Hepatocyte (in vitro differentiated cells): ENCODE data around the gene STXBP6. TPM values are rescaled to one million over a fixed set of nuclear protein-coding genes. Genes with fewer than 3 reads are reported as not detected.

Experiments
- DNase-seq: peaks from one replicate; pipeline ENCODE4 v3.0.0-alpha.2; 2016; ENCODE audit warnings: low spot score
- H2AFZ ChIP-seq: fragments of 200-600 bp; sonication (generic); 2 replicates; pipeline ENCODE4 v1.6.0; 2016; ENCODE audit warnings: antibody characterized with exemption, mild to moderate bottlenecking
- H3K27ac ChIP-seq: fragments of 200-600 bp; sonication (generic); 2 replicates; pipeline ENCODE4 v1.5.1; 2016; ENCODE audit warnings: mild to moderate bottlenecking
- H3K27me3 ChIP-seq: fragments of 200-600 bp; sonication (generic); 2 replicates; pipeline ENCODE4 v1.6.1; 2016
- H3K36me3 ChIP-seq: fragments of 200-600 bp; sonication (generic); replicated peaks from 2 replicates; pipeline ENCODE4 v1.5.1; 2016; ENCODE audit warnings: low read depth; ENCODE audit not compliant: insufficient read depth
- H3K4me1 ChIP-seq: fragments of 200-600 bp; sonication (generic); 2 replicates; pipeline ENCODE4 v1.5.1; 2016; ENCODE audit warnings: mild to moderate bottlenecking, moderate library complexity; ENCODE audit not compliant: insufficient read depth
- H3K4me2 ChIP-seq: fragments of 200-600 bp; sonication (generic); 2 replicates; pipeline ENCODE4 v1.6.0; 2016
- H3K4me3 ChIP-seq: fragments of 200-600 bp; sonication (generic); 2 replicates; pipeline ENCODE4 v1.5.1; 2016; ENCODE audit warnings: mild to moderate bottlenecking
- H3K79me2 ChIP-seq: fragments of 200-600 bp; sonication (generic); 2 replicates; pipeline ENCODE4 v1.6.0; 2017; ENCODE audit warnings: mild to moderate bottlenecking
- H3K9me2 ChIP-seq: fragments of 200-600 bp; sonication (generic); replicated peaks from 2 replicates; pipeline ENCODE4 v1.6.0; 2017; ENCODE audit warnings: mild to moderate bottlenecking; ENCODE audit not compliant: insufficient read depth
- H3K9me3 ChIP-seq: fragments of 200-600 bp; sonication (generic); 2 replicates; pipeline ENCODE4 v1.5.1; 2016; ENCODE audit warnings: low read depth, mild to moderate bottlenecking
- H4K20me1 ChIP-seq: fragments of 200-600 bp; sonication (generic); 2 replicates; pipeline ENCODE4 v1.6.0; 2016; ENCODE audit warnings: mild to moderate bottlenecking; ENCODE audit not compliant: insufficient read depth, poor library complexity, severe bottlenecking
- CTCF ChIP-seq: fragments of 200-600 bp; sonication (generic); IDR thresholded peaks from 2 replicates; pipeline ENCODE4 v1.5.1; 2016; ENCODE audit warnings: antibody characterized with exemption, mild to moderate bottlenecking; ENCODE audit not compliant: poor library complexity
- EZH2 ChIP-seq: fragments of 200-600 bp; sonication (generic); IDR thresholded peaks from 2 replicates; pipeline ENCODE4 v1.6.1; 2016; ENCODE audit warnings: antibody characterized with exemption, mild to moderate bottlenecking, borderline replicate concordance
- EZH2phosphoT487 ChIP-seq: fragments of 200-600 bp; sonication (generic); IDR thresholded peaks from one replicate; pipeline ENCODE4 v1.6.1; 2018; ENCODE audit warnings: antibody characterized with exemption, mild to moderate bottlenecking, low read depth, moderate library complexity; ENCODE audit not compliant: unreplicated experiment, severe bottlenecking
- WGBS: methylation state at CpG from one replicate; pipeline ENCODE4 v1.1.6; 2016; ENCODE audit warnings: low lambda C conversion rate; ENCODE audit errors: missing lambda C conversion rate; 5-methylcytosine and 5-hydroxymethylcytosine counted together
- polyA plus RNA-seq: library from polyadenylated mRNA; unstranded; fragments of >200 nt; fragmentation: Nextera tagmentation; extraction: Ambion mirVana; gene quantifications from 2 replicates; pipeline ENCODE4 v1.2.1, GENCODE V29; 2016
- total RNA-seq: library from RNA; depleted of rRNA; stranded (reverse); fragments of >200 nt; gene quantifications from 2 replicates; pipeline ENCODE4 v1.2.3, GENCODE V29; 2014

STXBP6 gene
- total and polyA plus RNA-seq, 2 experiments from 2014 or later, result 34.1 to 44.9 TPM

GRCh38 chr14:24870949-24871701 lies 178.8 kb downstream of the STXBP6 start:
- H3K79me2 ChIP-seq, result peaks cover 22% of the 10 kb centered on the region
- H3K9me3 ChIP-seq, result no peaks in the 10 kb centered on the region
- no peak overlapping the region for H3K4me3 ChIP-seq
- no peaks in the 10 kb centered on the region for H3K36me3 ChIP-seq
- peak; percentile 17 for DNase-seq
- peak overlapping the region; percentile 71 for H3K27ac ChIP-seq
- 92% methylated on average over 4 of the region's 4 CpGs for WGBS
- H3K9me2 ChIP-seq, result no peaks in the 10 kb centered on the region
- H3K27me3 ChIP-seq, result no peaks in the 10 kb centered on the region
- no peaks in the 10 kb centered on the region for H4K20me1 ChIP-seq
- no peak overlapping the region for H2AFZ ChIP-seq
- H3K4me2 ChIP-seq, result no peak overlapping the region
- H3K4me1 ChIP-seq, result peaks cover 5% of the 10 kb centered on the region
- TF ChIP-seq EZH2, result no peak

GRCh38 chr14:24868389-24868788 lies 181.6 kb downstream of the STXBP6 start:
- Histone ChIP-seq H3K79me2 (peaks cover 23% of the 10 kb centered on the region), H3K9me3 (no peaks in the 10 kb centered on the region), H3K4me3 (no peak overlapping the region), H3K9me2 (no peaks in the 10 kb centered on the region), H4K20me1 (no peaks in the 10 kb centered on the region), H3K27me3 (no peaks in the 10 kb centered on the region), H3K4me2 (no peak overlapping the region), H3K4me1 (peaks cover 9% of the 10 kb centered on the region), H3K36me3 (no peaks in the 10 kb centered on the region), H2AFZ (no peak overlapping the region), H3K27ac (no peak overlapping the region)
- TF ChIP-seq EZH2 (no peak), EZH2phosphoT487 (no peak), CTCF (no peak)
- DNase-seq, result no peak
- 95% methylated on average over 2 of the region's 2 CpGs for WGBS

- 88% methylated on average over 1 of the region's 1 CpG for WGBS
These were observed 183.8 kb downstream of the STXBP6 start for GRCh38 chr14:24866067-24866639.

More at GRCh38 chr14:24866067-24866639, 183.8 kb downstream of the STXBP6 start:
- Histone ChIP-seq H2AFZ (no peak overlapping the region), H3K4me1 (peaks cover 13% of the 10 kb centered on the region), H4K20me1 (no peaks in the 10 kb centered on the region), H3K4me3 (no peak overlapping the region), H3K36me3 (no peaks in the 10 kb centered on the region), H3K9me3 (no peaks in the 10 kb centered on the region), H3K27me3 (no peaks in the 10 kb centered on the region), H3K27ac (no peak overlapping the region), H3K4me2 (no peak overlapping the region), H3K79me2 (peaks cover 33% of the 10 kb centered on the region), H3K9me2 (no peaks in the 10 kb centered on the region)
- no peak for DNase-seq
- no peak for TF ChIP-seq EZH2
- TF ChIP-seq CTCF, result no peak
- no peak for TF ChIP-seq EZH2phosphoT487
